Skin epidermis (tissue), 12 donors: ENCODE data around the gene CHST14.
"Not testable (repeated sequence)": the region's sequence is repeated elsewhere in the genome, so short reads cannot be mapped to it uniquely, and the experiment has no call there.

Source experiments
- H3K27ac ChIP-seq, 21 experiments: fragments of 200-600 bp; sonication (generic) in 11 of 21; one replicate each; pipeline ENCODE4 v1.5.0; 2020; ENCODE audit warnings: mild to moderate bottlenecking in 3 of 21, inconsistent platforms in 2 of 21, moderate library complexity in 2 of 21
- H3K4me3 ChIP-seq, 7 experiments: fragments of 200-600 bp; sonication (generic) in 2 of 7; one replicate each; pipeline ENCODE4 v1.5.0; 2020; ENCODE audit warnings: inconsistent platforms in 2 of 7, mild to moderate bottlenecking in 2 of 7, moderate library complexity in 1 of 7

Gene CHST14

DNA sequence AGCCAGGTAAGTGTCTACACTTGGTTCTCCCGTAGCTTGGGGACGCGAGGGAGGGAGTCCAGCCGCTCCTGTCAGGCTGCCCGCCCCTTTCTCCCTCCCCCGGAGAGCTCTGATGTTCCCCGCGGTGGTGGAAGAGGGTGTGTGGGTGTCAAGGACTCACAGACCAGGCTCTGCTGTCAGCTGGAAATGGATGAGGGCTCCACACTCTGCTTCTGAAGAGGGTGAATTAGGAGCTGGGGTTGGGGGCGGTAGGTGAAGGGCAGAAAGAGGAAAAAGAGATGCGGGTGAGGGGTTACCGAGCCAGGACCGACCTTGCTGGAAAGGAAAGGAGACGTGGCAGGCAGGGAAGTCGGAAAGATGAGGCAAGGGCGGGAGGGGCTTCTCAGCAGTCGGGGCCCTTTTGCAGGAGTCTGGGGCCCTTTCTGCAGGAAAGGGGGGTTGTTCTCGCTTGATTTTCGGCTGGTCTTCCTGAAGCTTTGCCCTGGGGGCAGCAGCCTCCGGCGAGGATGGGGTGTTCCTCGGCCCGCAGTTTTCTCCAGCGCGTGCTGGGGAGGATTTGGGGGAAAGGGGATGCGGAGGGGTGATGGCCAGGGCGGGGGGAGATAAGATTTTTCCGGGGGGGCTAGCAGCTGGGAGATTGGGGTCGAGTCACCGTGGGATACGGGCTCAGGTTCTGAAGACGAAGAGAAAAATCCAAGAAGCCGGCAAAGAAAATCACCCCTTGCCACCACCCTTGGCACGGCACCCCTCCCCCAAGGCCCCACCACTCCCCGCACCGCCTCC is 30.6 kb upstream of the CHST14 start:
- peak overlapping the region; percentile 78 to 95 (median 90) for H3K4me3 ChIP-seq
- H3K27ac ChIP-seq: peak overlapping the region in 14 of 21 experiments; percentile 2 to 72 (median 30)

DNA sequence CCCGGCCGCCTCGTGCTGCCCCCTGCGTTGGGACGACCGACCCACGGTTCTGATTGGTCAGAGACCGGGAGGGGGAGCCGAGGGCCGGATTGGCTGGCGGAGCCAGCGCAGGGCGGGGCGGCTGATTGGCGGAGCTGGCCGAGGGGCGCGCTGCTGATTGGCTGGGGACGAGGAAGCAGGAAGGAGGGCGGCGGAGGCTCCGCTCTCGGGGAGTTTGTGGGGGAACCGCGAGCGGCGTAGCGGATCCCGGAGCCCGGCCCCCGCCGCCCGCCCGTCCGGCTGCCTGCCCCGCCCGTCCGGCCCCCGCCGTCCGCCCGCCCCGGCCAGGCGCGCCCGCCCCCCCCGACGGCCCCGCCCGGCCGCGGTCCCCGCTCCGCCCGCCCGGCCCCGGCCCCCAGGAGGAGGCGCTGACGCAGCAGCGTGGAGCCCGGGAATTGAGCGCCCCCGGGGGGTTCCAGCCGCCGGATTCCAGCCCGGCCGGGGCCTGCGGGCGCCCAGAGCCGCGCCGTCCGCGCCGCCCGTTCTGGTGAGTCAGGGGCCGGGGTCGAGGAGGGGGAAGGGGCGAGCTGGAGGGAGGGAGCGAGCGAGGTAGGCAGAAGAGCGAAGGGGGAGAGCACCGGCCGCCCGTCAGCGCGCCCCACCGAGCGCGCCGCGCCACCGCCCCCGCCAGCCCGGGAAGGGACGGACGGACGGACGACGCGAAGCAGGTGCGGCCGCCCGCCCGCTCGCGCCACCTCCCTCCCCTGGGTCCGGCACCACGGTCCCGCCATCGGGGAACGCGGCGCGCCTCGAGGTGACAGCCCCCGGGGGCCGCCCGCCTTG is 29.8 kb upstream of the CHST14 start, which contains the start of gene BAHD1:
BAHD1 (plus strand) TSS at position 211 of the 822 bp plus-strand sequence. CDS start 17,512 bp downstream, outside the sequence.
- peak within 1 kb of the TSS; percentile 78 to 95 (median 90) for H3K4me3 ChIP-seq
- peak within 1 kb of the TSS in 20 of 21 experiments; percentile 47 to 90 (median 79) for H3K27ac ChIP-seq

DNA sequence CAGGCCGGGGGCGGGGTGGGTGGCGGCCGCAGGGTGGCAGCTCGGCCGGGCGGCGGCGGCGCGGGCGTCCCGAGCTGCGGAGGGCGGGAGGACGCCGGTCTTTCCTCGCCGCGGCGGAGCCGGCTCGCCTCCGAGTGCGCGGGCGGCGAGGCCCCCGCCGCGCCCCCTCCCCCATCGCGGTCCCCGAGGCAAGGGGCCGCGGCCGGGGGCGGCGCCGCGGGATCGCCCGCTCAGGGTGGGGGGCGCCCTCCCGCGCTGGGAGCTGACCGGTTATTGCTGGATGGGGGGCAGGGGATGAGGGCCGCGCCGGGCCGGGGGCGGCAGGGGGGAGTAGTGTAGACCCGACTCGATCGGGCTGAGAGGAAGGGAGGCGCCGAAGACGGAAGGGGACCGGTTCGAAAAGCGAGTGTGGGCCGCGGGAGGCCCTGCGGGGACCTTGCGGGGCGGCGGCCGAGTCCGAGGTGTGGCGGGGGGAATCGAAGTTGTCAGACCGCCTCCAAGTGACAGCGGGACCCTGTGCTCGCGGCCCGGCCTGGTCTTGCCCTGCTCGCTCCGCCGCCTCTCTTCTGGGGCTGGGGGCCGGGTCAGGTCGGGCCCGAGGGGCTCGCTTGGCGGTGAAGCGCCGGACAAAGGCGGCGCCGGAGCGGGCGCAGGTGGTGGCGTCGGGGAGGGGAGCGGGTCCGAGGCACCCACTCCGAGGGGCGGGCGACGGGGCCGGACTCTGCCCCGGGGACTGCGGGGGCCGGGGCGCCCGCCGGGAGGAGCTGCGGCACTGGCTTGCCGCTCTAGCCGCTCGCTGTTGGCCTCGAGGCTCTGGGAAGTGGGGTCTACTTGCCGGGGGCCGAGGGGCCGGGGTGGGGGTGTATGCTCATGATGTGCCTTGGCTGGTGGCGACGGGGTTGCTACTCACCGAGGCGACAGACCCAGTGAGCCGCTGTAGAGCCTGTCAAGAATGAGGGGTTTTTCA is 28.9 kb upstream of the CHST14 start:
- Histone ChIP-seq H3K4me3 (peak overlapping the region; percentile 78 to 95 (median 90)), H3K27ac (peak overlapping the region in 18 of 21 experiments; percentile 10 to 90 (median 68))

DNA sequence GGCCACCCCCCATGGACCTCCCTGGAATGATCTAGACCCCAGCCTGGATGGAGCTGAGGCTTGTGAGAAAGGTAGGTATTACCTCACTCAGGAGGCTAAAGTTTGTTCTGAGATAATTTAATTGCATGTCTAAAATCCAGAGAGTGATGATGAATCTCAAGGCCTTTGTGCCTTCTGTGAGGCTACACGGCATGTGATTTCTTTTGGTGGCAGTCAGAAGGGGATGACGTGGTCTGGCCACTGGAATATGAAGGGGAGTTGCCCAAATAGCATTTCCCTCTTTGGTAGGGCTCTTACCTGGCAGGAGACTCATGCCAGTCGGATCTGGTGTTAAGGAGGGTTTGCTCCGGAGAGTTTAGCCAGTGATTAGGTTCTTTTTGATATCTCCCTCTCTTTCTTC is 27.5 kb upstream of the CHST14 start:
- H3K4me3 ChIP-seq: no peak overlapping the region

GRCh38 chr15:40443846-40444245 is 26.9 kb upstream of the CHST14 start:
- Histone ChIP-seq H3K27ac (no peak overlapping the region), H3K4me3 (no peak overlapping the region)

More for the DNA sequence above, 27.5 kb upstream of the CHST14 start:
- H3K27ac ChIP-seq: no peak overlapping the region

- H3K27ac ChIP-seq: no peak overlapping the region
- no peak overlapping the region for H3K4me3 ChIP-seq
Measured at GRCh38 chr15:40444736-40445135, 26.0 kb upstream of the CHST14 start.

DNA sequence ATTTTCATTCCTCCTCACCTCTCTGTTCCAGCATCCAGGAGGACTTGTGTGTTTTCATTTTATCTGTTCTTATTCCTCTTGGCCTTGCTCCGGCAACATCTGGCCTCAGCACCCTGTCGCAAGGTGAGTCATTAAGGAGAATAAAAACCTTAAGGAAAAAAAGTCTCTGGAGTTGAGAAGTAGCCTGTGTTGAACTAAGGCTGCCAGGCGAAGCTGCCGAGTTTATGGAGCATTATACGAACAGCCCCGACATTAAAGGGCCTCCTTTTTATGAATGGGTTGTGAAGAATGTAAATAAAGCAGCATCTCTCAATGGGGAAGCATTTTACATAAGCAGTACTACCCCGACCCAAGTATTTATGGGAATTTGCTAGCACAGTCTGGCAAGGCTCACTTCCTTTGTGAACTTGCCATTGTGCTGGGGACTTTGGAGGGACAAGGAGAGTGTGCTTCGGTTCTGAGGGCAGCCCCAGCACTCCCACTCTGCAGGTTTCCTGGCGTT is 25.3 kb upstream of the CHST14 start:
- Histone ChIP-seq H3K27ac (no peak overlapping the region), H3K4me3 (no peak overlapping the region)

- no peak overlapping the region for H3K4me3 ChIP-seq
- no peak overlapping the region for H3K27ac ChIP-seq
Measured at GRCh38 chr15:40446144-40446543, 24.6 kb upstream of the CHST14 start.

DNA sequence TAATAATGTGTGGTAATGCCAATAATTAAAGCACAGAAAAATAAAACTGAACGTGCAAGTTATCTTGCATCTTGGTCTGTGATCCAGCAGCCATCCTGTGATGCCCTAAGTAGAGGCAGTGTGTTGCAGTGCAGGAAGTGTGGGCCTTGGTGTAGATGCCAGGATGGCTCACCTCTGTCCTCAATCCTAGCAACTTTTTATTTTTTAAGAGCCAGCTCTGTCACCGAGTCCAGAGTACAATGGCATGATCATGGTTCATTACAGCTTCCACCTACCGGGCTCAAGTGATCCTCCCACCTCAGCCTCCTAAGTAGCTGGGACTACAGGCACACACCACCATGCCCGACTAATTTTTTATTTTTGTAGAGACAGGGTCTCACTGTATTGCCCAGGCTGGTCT is 22.4 kb upstream of the CHST14 start:
- H3K27ac ChIP-seq: no peak overlapping the region
- H3K4me3 ChIP-seq: no peak overlapping the region

GRCh38 chr15:40449275-40449674 is 21.5 kb upstream of the CHST14 start:
- H3K4me3 ChIP-seq: no peak overlapping the region
- H3K27ac ChIP-seq: no peak overlapping the region

- no peak overlapping the region for H3K27ac ChIP-seq
- H3K4me3 ChIP-seq: no peak overlapping the region
Measured at GRCh38 chr15:40450047-40450446, 20.7 kb upstream of the CHST14 start.

DNA sequence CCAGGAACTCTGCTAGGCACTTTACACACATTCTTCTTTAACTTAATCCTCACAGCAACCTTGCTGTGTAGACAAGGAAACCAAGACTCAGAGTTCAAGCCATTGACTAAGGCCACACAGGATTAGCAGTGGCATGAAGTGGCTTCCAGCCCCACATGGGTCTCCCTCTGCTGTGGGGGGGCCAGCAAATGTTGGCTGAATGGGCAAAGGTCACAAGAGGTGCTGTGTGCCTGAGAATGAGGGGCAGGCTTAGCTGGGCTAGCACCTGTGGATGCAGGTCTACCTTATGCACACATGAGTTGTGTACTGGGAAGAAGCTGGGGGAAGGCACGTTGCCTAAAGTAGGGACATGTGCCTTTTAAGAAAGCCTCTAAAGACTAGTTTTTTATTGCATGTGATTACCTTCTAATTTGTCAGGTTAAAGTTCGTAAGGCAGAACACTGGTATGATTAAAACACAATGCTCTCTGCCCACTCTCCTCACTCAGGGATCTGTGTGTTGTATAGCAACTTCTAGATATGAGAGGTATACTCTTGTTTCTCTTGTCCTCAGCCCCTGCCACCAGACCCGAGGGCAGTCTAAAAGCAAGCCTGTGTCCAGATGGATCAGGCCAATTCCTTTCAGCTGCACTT is 19.1 kb upstream of the CHST14 start:
- H3K27ac ChIP-seq: no peak overlapping the region

DNA sequence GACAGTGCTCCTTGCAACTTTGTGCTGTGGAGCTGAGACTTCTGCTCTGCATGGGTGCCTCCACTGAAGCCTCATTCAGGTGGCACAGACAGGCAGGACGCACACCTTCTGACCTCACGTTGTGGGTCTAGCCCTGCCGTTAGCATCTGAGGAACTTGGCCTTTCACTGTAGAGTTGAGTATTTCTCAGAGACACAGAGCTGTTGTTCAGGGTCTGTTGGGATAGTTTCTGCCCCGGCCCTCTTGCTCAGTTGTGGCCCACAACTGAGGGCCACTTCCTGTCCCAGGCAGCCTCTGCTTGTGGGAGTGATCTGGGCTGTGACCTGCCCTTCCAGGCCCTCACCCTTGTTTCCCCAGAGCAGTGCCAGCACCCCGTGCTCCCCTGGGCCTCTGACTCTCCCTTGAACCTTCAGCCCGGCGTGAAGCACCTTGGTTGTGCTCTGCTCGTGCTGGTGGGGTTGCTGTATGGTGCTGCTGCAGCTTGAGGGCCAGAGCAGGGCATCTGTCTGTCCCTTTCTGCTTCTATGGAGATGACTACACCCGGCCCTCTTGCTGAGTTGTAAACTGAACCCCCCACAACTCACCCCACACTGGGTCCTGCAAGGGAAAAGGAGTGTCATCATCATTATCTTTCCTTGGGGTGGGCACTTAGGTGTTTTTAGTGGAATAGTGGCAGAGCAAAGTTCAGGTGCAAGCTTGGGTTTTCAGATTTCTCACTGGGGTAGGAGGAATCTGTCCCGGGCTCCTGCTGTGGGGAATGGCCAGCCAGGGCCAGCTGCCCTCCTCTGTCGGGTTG is 18.3 kb upstream of the CHST14 start:
- Histone ChIP-seq H3K4me3 (no peak overlapping the region), H3K27ac (peak overlapping the region in 1 of 21 experiments; percentile 20)

More for the DNA sequence above, 19.1 kb upstream of the CHST14 start:
- H3K4me3 ChIP-seq: no peak overlapping the region

DNA sequence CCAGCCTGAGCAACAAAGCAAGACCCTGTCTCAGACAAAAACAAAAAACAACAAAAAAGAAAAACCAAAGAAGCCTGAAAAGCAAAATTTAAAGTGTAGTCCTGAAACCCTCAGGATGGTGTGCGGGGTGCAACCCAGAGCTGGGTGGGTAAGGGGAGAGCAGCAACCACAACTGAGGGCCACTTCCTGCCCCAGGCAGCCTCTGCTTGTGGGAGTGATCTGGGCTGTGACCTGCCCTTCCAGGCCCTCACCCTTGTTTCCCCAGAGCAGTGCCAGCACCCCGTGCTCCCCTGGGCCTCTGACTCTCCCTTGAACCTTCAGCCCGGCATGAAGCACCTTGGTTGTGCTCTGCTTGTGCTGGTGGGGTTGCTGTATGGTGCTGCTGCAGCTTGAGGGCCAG is 16.8 kb upstream of the CHST14 start:
- not testable (repeated sequence) for H3K27ac ChIP-seq, H3K4me3 ChIP-seq

GRCh38 chr15:40454904-40455391 is 15.8 kb upstream of the CHST14 start:
- Histone ChIP-seq H3K27ac (no peak overlapping the region), H3K4me3 (no peak overlapping the region)

DNA sequence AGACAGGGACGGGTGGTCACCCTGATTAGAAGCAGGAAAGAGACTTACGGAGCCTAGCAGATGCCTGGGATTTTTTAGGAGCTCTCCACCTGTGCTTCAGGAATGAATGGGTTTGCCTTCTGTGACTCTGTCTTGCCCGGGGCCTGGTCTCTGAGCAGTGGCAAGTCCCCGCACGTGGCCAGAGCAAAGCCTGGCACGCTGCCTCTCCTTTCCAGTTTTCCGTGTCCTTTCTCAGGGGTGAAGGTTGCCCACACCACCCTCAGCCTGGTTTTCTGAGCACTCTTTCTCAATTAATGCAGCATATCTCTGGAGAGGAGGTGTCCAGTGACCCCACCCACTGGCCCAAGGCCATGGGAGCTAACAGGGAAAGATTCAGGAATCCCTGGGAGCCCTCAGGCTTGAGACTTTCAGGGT is 14.5 kb upstream of the CHST14 start:
- Histone ChIP-seq H3K4me3 (no peak overlapping the region), H3K27ac (peak overlapping the region in 1 of 21 experiments; percentile 38)

- no peak overlapping the region for H3K4me3 ChIP-seq
- peak overlapping the region in 1 of 21 experiments; percentile 38 for H3K27ac ChIP-seq
Measured at GRCh38 chr15:40456738-40457137, 14.0 kb upstream of the CHST14 start.
